Stromal cell of bone marrow (primary cell): ENCODE results near the gene FCAMR.

Source experiments
- DNase-seq: peaks from one replicate; pipeline ENCODE4 v3.0.0-alpha.2; 2012; ENCODE audit warnings: low read depth

FCAMR gene

GRCh38 chr1:206960676-206961386 is 9.4 kb downstream of the FCAMR start:
- DNase-seq, result no peak

- no peak for DNase-seq
These were observed 12.1 kb downstream of the FCAMR start for GRCh38 chr1:206958144-206958543.

GRCh38 chr1:206957639-206958038 is 12.6 kb downstream of the FCAMR start:
- DNase-seq, result no peak

GRCh38 chr1:206955476-206956451 is 14.5 kb downstream of the FCAMR start:
- DNase-seq, result no peak

GRCh38 chr1:206954459-206955342 is 15.6 kb downstream of the FCAMR start:
- no peak for DNase-seq

- DNase-seq, result no peak
These were observed 16.6 kb downstream of the FCAMR start for GRCh38 chr1:206953626-206954025.

- DNase-seq, result no peak
These were observed 17.1 kb downstream of the FCAMR start for GRCh38 chr1:206953126-206953525.

- DNase-seq, result no peak
These were observed 18.1 kb downstream of the FCAMR start for GRCh38 chr1:206952171-206952570.

GRCh38 chr1:206951318-206952100 is 18.8 kb downstream of the FCAMR start:
- DNase-seq, result no peak

GRCh38 chr1:206949641-206950040 is 20.6 kb downstream of the FCAMR start:
- DNase-seq, result no peak

- no peak for DNase-seq
These were observed 21.1 kb downstream of the FCAMR start for GRCh38 chr1:206949208-206949607.

- no peak for DNase-seq
These were observed 23.0 kb downstream of the FCAMR start for GRCh38 chr1:206947255-206947654.

GRCh38 chr1:206946261-206946660 is 24.0 kb downstream of the FCAMR start, which contains the start of gene PIGR:
TSS of gene PIGR (minus strand) at chr1:206946466. CDS start at chr1:206940531, 5,935 bp downstream.
- DNase-seq, result no peak

- no peak for DNase-seq
These were observed 24.5 kb downstream of the FCAMR start for GRCh38 chr1:206945779-206946178.

- no peak for DNase-seq
These were observed 25.6 kb downstream of the FCAMR start for GRCh38 chr1:206944703-206945102.

- DNase-seq, result no peak
These were observed 28.4 kb downstream of the FCAMR start for GRCh38 chr1:206941766-206942418.

GRCh38 chr1:206940588-206940936 is 29.7 kb downstream of the FCAMR start:
- DNase-seq, result no peak

GRCh38 chr1:206939841-206940587 is 30.2 kb downstream of the FCAMR start:
- DNase-seq, result no peak

GRCh38 chr1:206939131-206939530 is 31.1 kb downstream of the FCAMR start:
- DNase-seq, result no peak

GRCh38 chr1:206937425-206937824 is 32.8 kb downstream of the FCAMR start:
- DNase-seq, result no peak
